ENCODE measurements around the gene ZNF275. TPM values are rescaled to one million over a fixed set of nuclear protein-coding genes. Genes with fewer than 3 reads are reported as not detected.

ZNF275 gene
- polyA plus RNA-seq, 6 donors from 2014 or later: 4.6 to 11.1 (median 7.2) TPM

DNA sequence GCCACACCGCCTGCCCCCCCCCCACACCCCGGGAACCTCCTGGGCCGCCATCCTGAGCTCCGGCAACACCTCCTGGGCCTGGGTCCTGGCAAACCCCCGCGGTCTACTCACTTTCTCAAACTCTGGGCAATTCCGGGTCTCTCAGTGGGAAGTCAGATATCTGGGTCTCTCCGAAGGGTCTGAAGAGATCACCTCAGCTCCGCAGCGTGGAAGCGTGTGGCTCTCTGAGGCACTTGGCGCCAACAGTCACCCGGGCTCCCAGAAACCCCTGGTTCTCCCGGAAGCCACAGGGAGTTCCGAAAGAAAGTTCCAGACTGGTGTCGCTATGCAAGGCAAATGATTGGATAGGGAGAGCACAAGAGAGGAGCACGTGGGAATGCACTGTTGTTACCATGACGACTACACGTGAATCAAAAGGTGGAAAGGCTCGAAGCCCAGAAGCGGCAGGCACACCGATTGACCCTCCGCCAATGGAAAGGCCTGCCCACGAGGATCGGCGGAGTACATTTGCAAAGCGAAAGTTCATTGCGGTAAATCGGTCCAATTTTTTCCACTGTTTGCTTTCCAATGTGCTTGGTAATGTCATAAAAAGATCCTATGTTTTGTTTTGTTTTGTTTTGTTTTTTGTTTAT, 67.3 kb downstream of the ZNF275 start, which contains the start of gene PNMA6E:
PNMA6E (minus strand) TSS at position 218 of the 632 bp plus-strand sequence. CDS start 2,501 bp downstream, outside the sequence.
- DNase-seq (no peak), ATAC-seq (ENCODE audit: low read depth in 2 of 2) (no peak)
- H3K9me3 Mint-ChIP-seq: peaks cover 0 to 10% (median 4%) of the 10 kb centered on the region in 7 donors
- peaks cover 0 to 5% (median 4%) of the 10 kb centered on the region in 3 donors for H3K27me3 Mint-ChIP-seq
- no peaks in the 10 kb centered on the region for H3K36me3 Mint-ChIP-seq
- H3K27ac Mint-ChIP-seq: peak within 1 kb of the TSS in 2 of 6 donors; percentile 41 to 76
- H3K4me1 Mint-ChIP-seq: peaks cover 0 to 3% (median 0%) of the 10 kb centered on the region in 3 donors
- H3K4me3 Mint-ChIP-seq: peak within 1 kb of the TSS in 1 of 8 donors; percentile 29

Other genes starting within 250 kb of the ZNF275 start
- gene MAGEA1, start 154.9 kb upstream of the ZNF275 start, polyA plus RNA-seq (ENCODE audit: low read depth in 6 of 6): not detected
- gene PNMA6F, start 12.4 kb upstream of the ZNF275 start, polyA plus RNA-seq (ENCODE audit: low read depth in 6 of 6): not detected
- gene PNMA6E, start 67.2 kb downstream of the ZNF275 start, polyA plus RNA-seq (ENCODE audit: low read depth in 6 of 6): not detected
- gene ZFP92, start 77.3 kb downstream of the ZNF275 start, polyA plus RNA-seq (ENCODE audit: low read depth in 6 of 6): under 1 TPM in 3 of 6 donors, not detected in 3; 0.04 to 0.21 (median 0.09) TPM
- 1 to 10 TPM in 2 of 6 donors, under 1 TPM in 1, not detected in 3; 0.19 to 1.3 (median 1.3) TPM for gene TREX2, start 111.9 kb downstream of the ZNF275 start, polyA plus RNA-seq (ENCODE audit: low read depth in 6 of 6)
- gene HAUS7, start 136.4 kb downstream of the ZNF275 start, polyA plus RNA-seq (ENCODE audit: low read depth in 6 of 6): 10 to 100 TPM; 16.0 to 30.6 (median 19.3) TPM
- not detected for gene BGN, start 160.8 kb downstream of the ZNF275 start, polyA plus RNA-seq (ENCODE audit: low read depth in 6 of 6)
- under 1 TPM in 1 of 6 donors, not detected in 5; 0.05 TPM for gene ATP2B3, start 183.5 kb downstream of the ZNF275 start, polyA plus RNA-seq (ENCODE audit: low read depth in 6 of 6)